ENCODE measurements around the gene LHCGR. TPM values are rescaled to one million over a fixed set of nuclear protein-coding genes. Genes with fewer than 3 reads are reported as not detected.
"Not testable (repeated sequence)": the region's sequence is repeated elsewhere in the genome, so short reads cannot be mapped to it uniquely, and the experiment has no call there.

LHCGR gene
- total and polyA plus RNA-seq, 4 donors, result 0.44 to 0.79 (median 0.66) TPM

DNA sequence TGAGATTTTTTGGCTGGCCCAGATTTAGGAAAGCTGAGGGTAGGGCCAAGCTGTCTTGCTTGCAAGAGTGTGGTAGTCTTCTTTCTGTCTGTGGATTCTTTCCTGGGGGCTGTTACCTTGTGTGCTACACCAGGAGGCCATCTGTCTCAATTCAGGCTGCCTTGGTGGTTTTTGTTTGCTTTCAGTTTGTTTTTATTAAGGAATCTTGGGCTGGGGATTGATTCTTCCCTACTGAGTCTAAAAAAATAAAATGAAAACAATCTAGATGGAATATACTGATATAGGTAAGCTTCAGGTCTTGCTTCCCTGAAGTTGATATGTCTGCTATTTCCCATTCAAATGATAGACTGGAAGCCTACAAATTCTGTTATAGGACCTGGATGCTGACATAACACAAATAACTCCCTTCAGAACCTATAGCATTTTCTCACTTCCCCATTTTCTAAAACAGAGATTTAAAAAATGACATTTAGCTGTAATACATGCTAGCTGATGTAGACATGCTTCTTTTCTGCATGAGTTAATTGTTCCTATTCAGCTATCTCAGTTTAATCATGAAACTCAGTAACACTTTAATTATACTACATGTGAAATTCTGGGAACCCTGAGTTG lies 5.3 kb downstream of the LHCGR start:
- Histone ChIP-seq H3K4me1 (ENCODE audit: control insufficient read depth, insufficient read depth, low read length) (peaks cover 6% of the 10 kb centered on the region), H3K4me3 (ENCODE audit: low read depth, low read length) (no peak overlapping the region), H3K36me3 (ENCODE audit: control insufficient read depth, insufficient read depth, low read length) (no peaks in the 10 kb centered on the region), H3K27me3 (ENCODE audit: control insufficient read depth, insufficient read depth, low read length) (peaks cover 6% of the 10 kb centered on the region), H3K9me3 (ENCODE audit: control insufficient read depth, insufficient read depth, low read length) (no peaks in the 10 kb centered on the region), H3K27ac (ENCODE audit: low read depth, low read length) (no peak overlapping the region)
- no peak for DNase-seq (ENCODE audit: low read depth in 4 of 6, low spot score in 6 of 6)

DNA sequence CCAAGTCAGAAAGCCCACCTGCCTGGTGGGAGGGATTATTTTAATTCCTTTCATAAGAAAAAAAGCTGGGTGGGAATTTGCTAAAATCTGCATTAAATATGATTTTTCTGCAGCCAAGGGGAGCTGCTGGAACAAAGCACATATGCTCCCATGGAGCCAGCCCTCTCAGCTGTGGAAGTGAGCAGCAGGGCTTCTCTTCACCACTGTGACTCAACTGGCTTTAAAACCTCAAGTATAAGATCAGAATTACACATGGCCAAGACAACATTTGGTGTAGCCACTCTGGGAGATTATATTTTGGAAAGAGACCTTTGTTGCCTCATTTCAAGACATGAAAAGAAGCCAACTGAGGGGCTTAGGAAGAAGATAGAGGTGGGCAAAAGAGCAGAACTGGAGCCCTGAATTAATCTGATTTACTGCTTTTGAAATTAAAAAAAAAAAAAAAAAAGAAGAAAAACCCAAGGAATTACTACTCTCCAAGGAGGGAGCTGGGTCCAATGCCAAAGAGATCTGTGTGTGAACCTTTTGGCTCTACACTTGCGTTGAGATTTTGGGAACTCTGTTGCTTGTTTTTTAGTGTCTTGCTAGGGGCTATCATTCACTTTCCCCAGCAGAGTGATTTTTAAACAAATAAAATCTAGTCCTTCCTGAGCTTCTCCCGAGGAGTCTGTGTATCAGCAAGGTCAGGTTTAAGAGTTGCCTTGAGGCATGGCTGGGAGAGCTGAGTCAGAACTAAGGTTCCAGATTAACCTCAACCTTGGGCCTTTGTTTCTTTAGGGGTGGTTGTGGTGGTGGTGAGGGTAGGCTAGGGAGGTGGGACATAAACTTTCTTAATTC lies 6.0 kb downstream of the LHCGR start:
- H3K36me3 ChIP-seq (ENCODE audit: control insufficient read depth, insufficient read depth, low read length), result no peaks in the 10 kb centered on the region
- no peak overlapping the region for H3K27ac ChIP-seq (ENCODE audit: low read depth, low read length)
- no peaks in the 10 kb centered on the region for H3K9me3 ChIP-seq (ENCODE audit: control insufficient read depth, insufficient read depth, low read length)
- no peak overlapping the region for H3K4me3 ChIP-seq (ENCODE audit: low read depth, low read length)
- DNase-seq (ENCODE audit: low read depth in 4 of 6, low spot score in 6 of 6), result peak in 1 of 6 donors; percentile 30
- no peaks in the 10 kb centered on the region for H3K4me1 ChIP-seq (ENCODE audit: control insufficient read depth, insufficient read depth, low read length)
- 73% methylated on average over 2 of the region's 2 CpGs for WGBS (ENCODE audit: insufficient coverage)
- no peaks in the 10 kb centered on the region for H3K27me3 ChIP-seq (ENCODE audit: control insufficient read depth, insufficient read depth, low read length)

DNA sequence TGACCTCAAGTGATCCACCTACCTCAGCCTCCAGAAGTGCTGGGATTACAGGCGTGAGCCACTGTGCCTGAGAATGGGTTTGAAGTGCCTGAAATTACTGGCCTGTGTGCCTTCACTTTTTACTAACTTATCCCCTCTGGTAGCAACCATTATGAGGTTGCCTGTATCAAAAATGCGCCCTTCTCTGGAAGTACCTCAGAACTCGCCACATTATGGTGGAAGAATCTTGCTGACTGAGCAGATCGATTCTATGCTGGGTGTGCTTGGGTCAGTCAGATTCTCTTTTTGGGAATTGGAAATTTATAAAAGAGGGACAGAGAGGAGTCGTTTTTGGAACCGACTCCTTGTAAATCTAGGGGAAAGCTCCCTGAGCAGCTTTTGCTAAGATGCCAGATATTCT lies 8.2 kb downstream of the LHCGR start:
- H3K27me3 ChIP-seq (ENCODE audit: control insufficient read depth, insufficient read depth, low read length), result no peaks in the 10 kb centered on the region
- WGBS (ENCODE audit: insufficient coverage), result no CpG with 5 or more reads among the region's 6 CpGs
- no peak overlapping the region for H3K27ac ChIP-seq (ENCODE audit: low read depth, low read length)
- H3K4me3 ChIP-seq (ENCODE audit: low read depth, low read length), result no peak overlapping the region
- no peak for DNase-seq (ENCODE audit: low read depth in 4 of 6, low spot score in 6 of 6)
- H3K9me3 ChIP-seq (ENCODE audit: control insufficient read depth, insufficient read depth, low read length), result no peaks in the 10 kb centered on the region
- H3K4me1 ChIP-seq (ENCODE audit: control insufficient read depth, insufficient read depth, low read length), result no peaks in the 10 kb centered on the region
- no peaks in the 10 kb centered on the region for H3K36me3 ChIP-seq (ENCODE audit: control insufficient read depth, insufficient read depth, low read length)

GRCh38 chr2:48739236-48739635 lies 16.3 kb downstream of the LHCGR start:
- H3K27me3 ChIP-seq (ENCODE audit: control insufficient read depth, insufficient read depth, low read length); DNase-seq (ENCODE audit: low read depth in 4 of 6, low spot score in 6 of 6); H3K4me3 ChIP-seq (ENCODE audit: low read depth, low read length); H3K9me3 ChIP-seq (ENCODE audit: control insufficient read depth, insufficient read depth, low read length); H3K36me3 ChIP-seq (ENCODE audit: control insufficient read depth, insufficient read depth, low read length); H3K27ac ChIP-seq (ENCODE audit: low read depth, low read length); H3K4me1 ChIP-seq (ENCODE audit: control insufficient read depth, insufficient read depth, low read length): not testable (repeated sequence)
- WGBS (ENCODE audit: insufficient coverage), result no CpG with 5 or more reads among the region's 4 CpGs

GRCh38 chr2:48738806-48739205 lies 16.7 kb downstream of the LHCGR start:
- WGBS (ENCODE audit: insufficient coverage), result no CpG with 5 or more reads among the region's 2 CpGs
- no peak overlapping the region for H3K4me3 ChIP-seq (ENCODE audit: low read depth, low read length)
- no peaks in the 10 kb centered on the region for H3K36me3 ChIP-seq (ENCODE audit: control insufficient read depth, insufficient read depth, low read length)
- DNase-seq (ENCODE audit: low read depth in 4 of 6, low spot score in 6 of 6), result no peak
- no peaks in the 10 kb centered on the region for H3K9me3 ChIP-seq (ENCODE audit: control insufficient read depth, insufficient read depth, low read length)
- H3K4me1 ChIP-seq (ENCODE audit: control insufficient read depth, insufficient read depth, low read length), result no peaks in the 10 kb centered on the region
- H3K27ac ChIP-seq (ENCODE audit: low read depth, low read length), result no peak overlapping the region
- no peaks in the 10 kb centered on the region for H3K27me3 ChIP-seq (ENCODE audit: control insufficient read depth, insufficient read depth, low read length)

- Histone ChIP-seq H3K36me3 (ENCODE audit: control insufficient read depth, insufficient read depth, low read length) (no peaks in the 10 kb centered on the region), H3K27ac (ENCODE audit: low read depth, low read length) (no peak overlapping the region), H3K4me3 (ENCODE audit: low read depth, low read length) (no peak overlapping the region), H3K9me3 (ENCODE audit: control insufficient read depth, insufficient read depth, low read length) (no peaks in the 10 kb centered on the region), H3K27me3 (ENCODE audit: control insufficient read depth, insufficient read depth, low read length) (no peaks in the 10 kb centered on the region), H3K4me1 (ENCODE audit: control insufficient read depth, insufficient read depth, low read length) (peaks cover 7% of the 10 kb centered on the region)
- 85% methylated on average over 1 of the region's 2 CpGs for WGBS (ENCODE audit: insufficient coverage)
- DNase-seq (ENCODE audit: low read depth in 4 of 6, low spot score in 6 of 6), result no peak
Observed at GRCh38 chr2:48736251-48736650, 19.3 kb downstream of the LHCGR start.

GRCh38 chr2:48734576-48735303 lies 20.8 kb downstream of the LHCGR start:
- DNase-seq (ENCODE audit: low read depth in 4 of 6, low spot score in 6 of 6), result no peak
- Histone ChIP-seq H3K4me3 (ENCODE audit: low read depth, low read length) (no peak overlapping the region), H3K27ac (ENCODE audit: low read depth, low read length) (no peak overlapping the region), H3K9me3 (ENCODE audit: control insufficient read depth, insufficient read depth, low read length) (no peaks in the 10 kb centered on the region), H3K4me1 (ENCODE audit: control insufficient read depth, insufficient read depth, low read length) (peaks cover 7% of the 10 kb centered on the region), H3K27me3 (ENCODE audit: control insufficient read depth, insufficient read depth, low read length) (no peaks in the 10 kb centered on the region), H3K36me3 (ENCODE audit: control insufficient read depth, insufficient read depth, low read length) (no peaks in the 10 kb centered on the region)
- WGBS (ENCODE audit: insufficient coverage), result 94% methylated on average over 2 of the region's 5 CpGs

DNA sequence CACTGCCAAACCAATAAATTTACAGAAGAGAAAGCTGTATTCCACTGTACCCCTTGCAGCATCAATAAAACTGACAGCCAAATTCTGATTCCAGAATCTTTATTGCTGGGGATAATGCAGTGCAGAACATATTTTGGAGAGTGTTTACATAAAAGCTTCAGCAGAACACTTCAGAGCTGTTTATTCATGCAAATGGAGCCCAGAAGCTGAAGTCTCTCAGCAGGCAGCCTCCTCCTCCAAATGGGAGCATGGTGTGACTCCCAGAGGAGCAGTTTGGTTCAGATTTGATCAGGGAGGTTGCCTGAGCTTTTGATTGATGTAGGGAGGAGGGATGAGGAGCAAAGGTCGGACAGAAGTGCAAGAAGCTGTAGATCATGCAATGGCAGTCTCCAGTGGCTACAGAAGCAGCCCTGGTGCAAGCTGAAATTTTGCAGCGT lies 22.4 kb downstream of the LHCGR start:
- H3K27ac ChIP-seq (ENCODE audit: low read depth, low read length), result no peak overlapping the region
- peaks cover 7% of the 10 kb centered on the region for H3K4me1 ChIP-seq (ENCODE audit: control insufficient read depth, insufficient read depth, low read length)
- H3K9me3 ChIP-seq (ENCODE audit: control insufficient read depth, insufficient read depth, low read length), result no peaks in the 10 kb centered on the region
- H3K36me3 ChIP-seq (ENCODE audit: control insufficient read depth, insufficient read depth, low read length), result no peaks in the 10 kb centered on the region
- H3K27me3 ChIP-seq (ENCODE audit: control insufficient read depth, insufficient read depth, low read length), result no peaks in the 10 kb centered on the region
- peak in 2 of 6 donors; percentile 74 to 88 for DNase-seq (ENCODE audit: low read depth in 4 of 6, low spot score in 6 of 6)
- 0% methylated on average over 2 of the region's 2 CpGs for WGBS (ENCODE audit: insufficient coverage)
- no peak overlapping the region for H3K4me3 ChIP-seq (ENCODE audit: low read depth, low read length)

DNA sequence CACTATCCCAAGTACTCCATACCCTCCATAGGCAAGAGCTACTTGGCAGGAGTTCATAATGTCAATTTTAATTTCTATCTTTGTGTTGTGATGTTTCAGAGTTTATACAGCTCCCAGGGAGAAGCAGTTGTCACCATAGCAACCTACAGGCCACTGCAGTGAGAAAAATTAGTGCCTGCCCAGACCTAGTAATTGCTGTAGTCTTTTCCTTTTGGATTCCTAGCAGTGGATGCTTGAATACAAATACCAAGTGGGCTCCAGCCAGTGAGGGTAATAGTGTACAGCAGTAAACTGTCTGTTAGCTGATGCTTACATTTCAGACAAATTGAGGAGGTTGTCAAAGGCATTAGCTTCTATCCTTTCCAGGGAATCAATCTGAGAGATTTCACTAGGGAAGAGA lies 26.7 kb downstream of the LHCGR start:
- no peaks in the 10 kb centered on the region for H3K9me3 ChIP-seq (ENCODE audit: control insufficient read depth, insufficient read depth, low read length)
- H3K4me1 ChIP-seq (ENCODE audit: control insufficient read depth, insufficient read depth, low read length), result peaks cover 7% of the 10 kb centered on the region
- no peaks in the 10 kb centered on the region for H3K27me3 ChIP-seq (ENCODE audit: control insufficient read depth, insufficient read depth, low read length)
- H3K36me3 ChIP-seq (ENCODE audit: control insufficient read depth, insufficient read depth, low read length), result no peaks in the 10 kb centered on the region
- H3K4me3 ChIP-seq (ENCODE audit: low read depth, low read length), result no peak overlapping the region
- DNase-seq (ENCODE audit: low read depth in 4 of 6, low spot score in 6 of 6), result peak in 2 of 6 donors; percentile 74 to 93
- peak overlapping the region; percentile 12 for H3K27ac ChIP-seq (ENCODE audit: low read depth, low read length)
